Activated T-cell treated with anti-CD3 and anti-CD28 coated beads for 4 hours (primary cell): Measurements from ENCODE around the gene MANBA.
"Not testable (repeated sequence)": the region's sequence is repeated elsewhere in the genome, so short reads cannot be mapped to it uniquely, and the experiment has no call there.

Source experiments
- DNase-seq: peaks from one replicate; pipeline ENCODE4 v3.0.0-alpha.2; 2020

MANBA gene

GRCh38 chr4:102619021-102619420 lies 141.7 kb downstream of the MANBA start:
- not testable (repeated sequence) for DNase-seq

- no peak for DNase-seq
Observed at GRCh38 chr4:102616636-102617035, 144.1 kb downstream of the MANBA start.

GRCh38 chr4:102614801-102615200 lies 146.0 kb downstream of the MANBA start:
- no peak for DNase-seq

- DNase-seq, result no peak
Observed at GRCh38 chr4:102612824-102613366, 147.9 kb downstream of the MANBA start.

DNA sequence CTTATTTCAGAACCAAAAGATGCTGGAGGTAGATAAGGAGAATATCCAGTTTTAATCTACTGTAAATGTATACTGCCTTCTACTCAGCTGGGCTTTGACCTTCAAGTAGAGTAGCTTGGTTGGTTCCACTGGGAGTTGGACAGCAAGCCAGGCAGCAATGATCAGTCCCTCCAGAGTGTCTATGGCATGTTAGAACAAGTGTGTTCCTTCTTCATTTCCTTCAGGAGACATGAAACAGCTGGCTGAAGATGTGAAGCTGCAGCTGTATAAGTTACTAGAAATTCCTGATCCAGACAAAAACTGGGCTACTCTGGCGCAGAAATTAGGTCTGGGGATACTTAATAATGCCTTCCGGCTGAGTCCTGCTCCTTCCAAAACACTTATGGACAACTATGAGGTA lies 148.6 kb downstream of the MANBA start:
- DNase-seq, result no peak

DNA sequence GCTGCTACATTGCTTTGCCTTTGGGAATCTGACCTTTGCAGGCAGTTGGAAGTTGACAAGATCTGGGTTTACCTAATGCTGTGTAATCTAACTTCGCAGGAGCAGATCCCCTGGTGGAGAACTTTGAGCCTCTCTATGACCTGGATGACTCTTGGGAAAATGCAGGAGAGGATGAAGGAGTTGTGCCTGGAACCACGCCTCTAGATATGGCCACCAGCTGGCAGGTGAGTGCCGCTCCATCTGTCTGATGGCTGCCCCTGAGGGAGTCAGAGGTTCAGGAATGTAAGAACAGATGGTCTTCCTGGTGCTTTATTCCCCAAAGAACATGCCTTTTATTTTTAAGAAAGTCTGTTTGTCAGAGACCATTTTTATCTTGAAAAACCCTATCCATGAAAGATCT lies 150.3 kb downstream of the MANBA start:
- no peak for DNase-seq

DNA sequence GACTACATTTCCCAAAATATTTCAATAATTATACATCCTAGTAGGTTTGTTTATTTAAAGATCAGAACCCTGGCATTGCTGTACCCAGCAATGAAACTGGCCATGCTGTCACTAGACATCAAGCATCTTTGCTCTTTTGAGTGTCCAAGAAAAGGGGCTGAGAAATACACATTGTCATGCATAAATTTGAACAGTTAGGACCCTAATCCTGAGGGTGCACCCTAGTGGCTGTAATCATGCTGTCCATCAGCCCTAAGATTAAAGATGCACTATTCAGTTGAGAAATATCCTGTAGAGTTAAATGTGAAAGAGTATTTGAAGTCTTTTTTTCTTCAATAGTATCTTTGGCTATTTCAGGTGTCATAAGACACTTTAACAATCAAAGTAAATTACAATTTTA lies 150.8 kb downstream of the MANBA start:
- DNase-seq, result no peak

DNA sequence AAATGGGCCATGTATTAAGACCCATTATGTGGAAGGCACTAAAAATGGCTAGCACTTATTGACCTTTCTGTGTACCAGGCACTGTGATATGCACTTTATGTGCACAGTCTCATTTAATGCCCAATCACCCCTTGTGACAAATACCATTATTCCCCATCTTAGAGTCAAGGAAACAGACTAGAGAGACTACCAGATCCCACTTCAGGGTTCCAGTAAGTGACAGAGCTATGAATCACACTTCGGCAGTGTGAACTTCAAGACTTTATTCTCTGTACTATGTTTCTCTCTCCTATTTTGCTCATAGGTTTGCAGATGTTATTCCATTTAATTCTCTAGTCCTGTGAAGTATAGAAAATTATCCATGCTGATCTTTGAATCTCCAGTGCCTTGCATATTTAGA lies 152.6 kb downstream of the MANBA start:
- DNase-seq, result no peak

- DNase-seq, result no peak
Observed at GRCh38 chr4:102606846-102607450, 153.8 kb downstream of the MANBA start.

GRCh38 chr4:102606261-102606660 lies 154.5 kb downstream of the MANBA start:
- no peak for DNase-seq

DNA sequence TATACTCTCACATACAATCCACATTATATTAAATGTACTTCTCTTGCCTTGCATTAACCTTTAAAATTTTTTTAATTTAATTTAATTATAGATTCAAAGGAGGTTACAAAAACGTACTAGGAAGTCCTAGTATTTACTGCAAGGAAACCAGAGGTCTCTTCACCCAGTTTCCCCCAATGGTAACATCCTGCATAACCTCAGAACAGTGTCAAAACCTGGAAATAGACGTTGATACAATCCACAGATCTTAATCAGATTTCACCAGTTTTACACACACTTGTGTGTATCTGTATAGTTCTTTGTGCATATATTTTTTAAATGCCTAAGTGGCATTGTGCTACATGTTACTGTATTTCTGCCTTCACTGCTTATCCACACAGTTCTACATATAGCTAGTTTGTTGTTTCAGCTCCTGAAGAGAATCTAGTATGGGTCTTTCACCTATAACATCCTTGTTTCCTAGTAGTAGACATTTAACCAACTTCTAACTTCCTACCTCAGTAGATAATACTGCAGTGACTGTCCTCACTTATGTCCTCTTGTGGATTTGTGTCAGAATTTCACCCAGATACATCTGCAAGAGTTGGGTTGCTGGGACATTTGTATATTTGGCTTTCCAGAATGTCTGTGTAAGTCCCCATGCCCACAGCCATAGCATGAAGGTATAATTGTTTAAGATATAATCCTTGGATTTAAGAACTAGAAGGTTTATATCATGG lies 156.4 kb downstream of the MANBA start:
- DNase-seq, result no peak

DNA sequence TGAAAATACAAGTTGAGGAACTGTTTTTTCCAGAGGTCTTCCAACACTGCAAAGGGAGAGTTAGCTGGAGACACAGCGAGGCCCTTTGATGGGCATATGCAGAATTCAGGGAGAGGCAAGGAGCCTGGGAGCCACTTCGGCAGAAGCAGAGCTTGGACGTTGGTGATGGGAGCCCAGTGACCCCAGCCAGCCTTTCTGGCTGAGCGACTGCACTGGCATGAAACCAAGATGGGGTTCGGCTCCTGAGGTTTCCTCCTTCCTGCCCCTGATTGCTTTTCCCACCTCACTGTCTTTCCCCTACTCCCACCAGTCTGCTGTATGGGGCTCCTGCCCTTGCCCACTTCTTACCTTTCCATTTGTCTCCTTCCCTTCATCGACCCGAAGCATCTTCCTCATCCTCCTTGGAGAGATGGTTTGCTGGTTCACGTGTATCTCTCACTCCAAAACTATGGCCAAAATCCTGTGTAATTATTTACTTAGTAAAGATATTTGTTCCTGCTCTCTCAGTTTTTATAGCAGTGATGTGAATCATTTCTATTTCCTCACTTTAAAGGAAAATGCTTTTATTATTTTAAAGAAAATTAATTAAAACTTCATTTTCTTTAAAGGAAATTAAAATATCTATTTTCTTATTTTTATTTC lies 159.1 kb downstream of the MANBA start:
- no peak for DNase-seq

- DNase-seq, result no peak
Observed at GRCh38 chr4:102600689-102601088, 160.1 kb downstream of the MANBA start.

DNA sequence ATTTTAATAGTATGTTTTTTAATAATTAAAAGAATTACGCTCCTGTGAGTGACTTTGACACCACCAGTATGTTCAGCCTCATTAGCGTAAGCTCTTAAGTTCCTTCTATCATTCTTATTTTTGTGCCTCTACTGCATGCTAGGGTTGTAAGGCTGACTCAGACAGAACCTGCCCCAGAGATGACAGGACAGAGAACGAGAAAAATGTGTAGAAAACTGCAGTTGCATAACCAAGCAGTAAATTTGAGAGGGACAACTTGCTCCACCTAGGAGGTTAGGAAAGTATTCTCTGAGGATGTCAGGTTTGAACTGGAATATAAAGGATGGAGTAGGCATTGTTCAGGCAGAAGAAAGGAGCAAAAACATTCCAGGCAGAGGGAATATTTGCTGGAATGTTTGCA lies 160.9 kb downstream of the MANBA start:
- DNase-seq, result no peak

DNA sequence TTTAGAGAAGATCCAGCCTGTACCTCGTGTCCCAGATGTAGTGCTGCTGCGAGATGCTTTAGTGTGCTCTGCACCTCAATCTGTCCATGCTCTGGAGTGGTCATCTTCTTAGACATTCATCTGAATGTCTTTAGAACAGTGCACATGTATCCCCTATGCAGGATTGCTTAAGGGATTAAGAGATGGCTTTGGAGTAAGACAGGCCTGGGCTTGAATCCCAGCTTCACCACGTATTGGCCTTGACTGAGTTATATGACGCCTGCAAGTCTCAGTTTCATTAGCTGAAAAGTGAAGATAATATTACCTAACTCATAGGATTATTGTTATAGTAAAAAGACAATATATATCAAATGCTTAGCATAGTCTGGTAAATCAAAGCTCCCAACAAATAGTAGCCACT lies 161.3 kb downstream of the MANBA start:
- no peak for DNase-seq

DNA sequence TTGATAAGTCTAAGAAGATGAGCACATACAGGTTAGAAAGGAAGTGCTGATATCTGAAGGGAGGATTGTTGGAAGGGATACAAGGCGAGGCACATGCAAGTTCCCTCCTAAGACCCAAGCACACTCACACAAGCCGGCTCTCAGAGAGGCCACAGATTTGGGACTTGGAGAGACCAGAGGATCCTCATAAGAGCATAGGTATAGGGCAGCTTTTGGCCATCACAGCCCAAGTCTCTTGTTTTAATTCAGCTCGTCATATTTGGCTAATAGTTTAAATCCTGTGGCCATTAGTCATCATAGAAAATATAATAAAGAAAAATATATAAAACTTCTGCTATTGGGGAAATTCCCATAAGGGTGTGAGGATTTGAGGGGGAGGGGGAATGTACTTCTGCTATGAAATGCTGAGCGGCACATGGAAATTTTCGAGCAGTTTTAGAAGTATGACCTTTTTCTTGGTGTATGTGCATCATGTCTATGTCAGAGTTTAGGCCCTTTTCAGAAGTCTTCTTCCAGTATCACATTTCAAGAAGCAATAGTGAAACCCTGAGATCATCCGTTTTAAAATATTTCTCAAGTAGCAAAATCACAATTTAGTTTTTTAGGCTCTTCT lies 161.9 kb downstream of the MANBA start:
- DNase-seq, result no peak

DNA sequence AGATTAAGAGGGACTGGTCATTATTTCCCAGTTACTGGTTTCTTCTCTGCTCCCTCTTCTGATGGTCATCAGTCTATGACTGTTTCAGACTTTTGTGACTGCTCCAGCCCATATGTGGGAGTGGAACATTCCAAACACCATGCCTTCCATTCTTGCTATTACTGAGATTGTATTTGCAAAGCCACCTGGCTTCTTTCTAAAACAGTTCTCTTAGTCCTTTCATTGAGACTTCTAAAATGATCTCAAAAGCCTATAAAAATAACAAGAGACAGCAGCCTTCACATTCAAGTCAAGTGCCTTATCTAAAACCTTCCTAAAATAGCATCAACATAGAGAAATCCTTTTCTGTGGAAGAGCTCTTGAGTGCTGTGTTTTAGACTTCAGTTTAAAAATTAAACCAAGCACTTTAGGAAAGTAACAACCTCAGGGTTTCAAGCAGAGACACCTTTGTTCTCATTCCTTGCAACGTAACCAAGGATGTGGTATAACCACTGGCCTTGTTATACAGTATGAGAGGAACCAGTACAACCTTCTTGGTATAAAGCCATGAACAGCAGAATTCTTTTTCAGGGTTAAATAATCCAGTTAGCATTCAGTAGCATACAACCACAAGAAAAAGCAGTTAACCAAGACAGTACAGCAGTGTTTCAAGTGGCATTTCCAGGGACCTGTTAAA lies 162.5 kb downstream of the MANBA start:
- DNase-seq, result no peak

- no peak for DNase-seq
Observed at GRCh38 chr4:102596532-102596931, 164.2 kb downstream of the MANBA start.

GRCh38 chr4:102594000-102594399 lies 166.8 kb downstream of the MANBA start:
- DNase-seq, result no peak

DNA sequence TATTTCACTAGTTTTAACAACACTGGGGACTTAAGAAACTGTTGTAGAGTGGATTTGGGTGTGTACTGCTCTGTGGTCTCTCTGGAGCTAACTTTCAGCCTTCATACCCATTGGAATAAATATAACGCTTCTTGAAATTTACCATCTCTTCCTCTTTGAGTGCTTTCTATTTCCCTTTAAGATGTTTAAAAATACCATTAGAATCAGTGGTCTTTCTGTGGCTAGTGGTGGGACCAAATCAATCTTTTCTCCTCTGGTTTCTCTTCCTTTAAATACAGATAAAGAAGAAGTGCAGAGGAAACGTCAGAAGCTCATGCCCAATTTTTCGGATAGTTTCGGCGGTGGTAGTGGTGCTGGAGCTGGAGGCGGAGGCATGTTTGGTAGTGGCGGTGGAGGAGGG lies 167.6 kb downstream of the MANBA start:
- DNase-seq, result no peak

GRCh38 chr4:102592256-102592655 lies 168.5 kb downstream of the MANBA start:
- DNase-seq, result no peak

DNA sequence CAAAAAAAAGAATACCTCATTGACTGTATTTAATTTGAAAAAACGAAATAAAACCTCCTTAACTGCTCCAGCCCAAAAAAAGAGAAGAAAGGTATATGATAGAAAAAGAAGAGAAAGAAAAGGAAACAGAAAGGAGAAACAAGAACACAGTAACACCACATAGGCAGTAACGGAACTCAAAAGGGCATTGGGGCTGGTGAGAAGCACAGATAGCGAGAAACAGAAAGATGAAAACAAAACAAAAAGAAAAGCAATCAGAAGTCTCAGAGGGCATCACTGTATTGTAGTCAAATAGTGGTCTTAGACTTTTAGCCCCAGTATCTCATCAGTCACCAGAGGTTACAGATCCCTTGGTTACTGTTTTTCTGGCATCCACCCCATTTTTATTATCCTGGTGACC lies 171.0 kb downstream of the MANBA start:
- no peak for DNase-seq

- DNase-seq, result no peak
Observed at GRCh38 chr4:102586644-102587021, 174.1 kb downstream of the MANBA start.
